NCI-H146 (cell line): Measurements from ENCODE around the gene DPP6.
A peak's percentile ranks its signal among the peaks of the same experiment; 100 is the strongest.
"Not testable (repeated sequence)": the region's sequence is repeated elsewhere in the genome, so short reads cannot be mapped to it uniquely, and the experiment has no call there.

ENCODE experiments used
- DNase-seq: peaks from one replicate; lab custom pipeline; 2025; lab: John Stamatoyannopoulos, UW

Gene DPP6

DNA sequence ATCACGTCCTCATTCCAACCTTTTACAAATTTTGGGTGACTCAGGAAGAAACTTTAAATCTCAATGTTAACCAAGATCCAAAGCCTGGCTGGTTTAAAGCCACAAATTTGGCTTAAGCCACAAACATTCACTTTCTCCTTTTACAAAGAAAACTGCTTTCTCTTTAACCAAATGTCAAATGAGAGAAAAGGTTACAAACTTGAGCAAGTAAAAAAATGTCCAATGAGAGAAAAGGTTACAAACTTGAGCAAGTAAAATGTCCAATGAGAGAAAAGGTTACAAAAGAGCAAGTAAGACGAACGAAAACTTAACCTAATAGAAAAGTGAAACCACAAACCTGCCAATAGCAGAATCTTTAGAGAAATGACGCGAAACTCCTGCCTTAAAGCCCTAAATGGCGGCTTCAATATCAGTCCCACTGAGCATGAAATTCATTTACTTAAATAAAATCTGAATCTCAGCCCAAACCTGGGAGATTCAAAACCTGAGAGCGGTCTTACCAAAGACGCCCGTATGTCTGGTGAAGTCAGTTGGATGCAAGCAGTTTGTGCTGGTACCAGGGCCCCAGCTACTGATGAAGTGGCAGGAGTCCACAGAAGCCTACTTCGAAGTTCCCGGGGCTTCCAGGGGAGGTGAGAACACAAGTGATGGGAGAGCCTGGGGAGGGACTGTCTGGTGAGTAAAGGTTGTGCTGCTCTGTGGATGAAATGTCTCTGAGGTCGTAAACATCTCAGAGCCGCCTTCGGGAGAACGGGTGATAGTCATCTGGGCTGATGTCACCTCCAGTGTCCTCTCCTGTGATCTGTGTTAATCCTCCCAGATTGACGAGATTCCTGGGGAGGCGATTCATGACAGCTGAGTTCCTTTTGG is 876.2 kb downstream of the DPP6 start:
- peak; percentile 39 for DNase-seq

DNA sequence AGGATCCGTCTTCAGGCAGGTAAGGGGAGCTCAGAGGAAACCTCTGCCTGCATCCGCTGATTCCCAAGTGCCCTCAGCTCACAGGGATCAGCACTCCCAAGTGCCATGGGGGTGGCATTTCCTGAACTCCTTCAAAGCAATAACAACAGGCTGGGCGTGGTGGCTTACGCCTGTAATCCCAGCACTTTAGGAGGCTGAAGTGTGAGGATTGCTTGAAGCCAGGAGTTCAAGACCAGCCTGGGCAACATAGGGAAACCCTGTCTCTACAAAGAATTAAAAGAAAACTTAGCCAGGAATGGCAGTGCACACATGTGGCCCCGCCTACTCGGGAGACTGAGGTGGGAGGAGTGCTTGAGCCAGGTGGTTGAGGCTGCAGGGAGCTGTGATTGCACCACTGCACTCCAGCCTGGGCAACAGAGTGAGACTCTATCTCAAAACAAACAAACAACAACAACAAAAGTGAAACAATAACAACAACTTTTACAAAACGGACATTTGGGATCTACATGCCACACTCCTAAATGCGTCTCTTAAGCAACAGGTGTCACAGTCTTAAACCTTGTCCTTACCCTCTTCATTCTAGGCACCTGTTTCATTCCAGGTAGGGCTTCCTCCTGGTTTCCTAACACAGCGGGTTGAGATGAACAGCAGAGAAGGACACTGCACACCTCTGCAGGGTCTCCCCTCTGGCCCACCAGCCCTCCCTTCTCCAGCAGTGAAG is 877.0 kb downstream of the DPP6 start:
- no peak for DNase-seq

- DNase-seq: no peak
Observed at GRCh38 chr7:154931906-154932305, 879.7 kb downstream of the DPP6 start.

- not testable (repeated sequence) for DNase-seq
Observed at GRCh38 chr7:154934353-154934952, 882.3 kb downstream of the DPP6 start.

- DNase-seq: no peak
Observed at GRCh38 chr7:154937837-154938236, 885.6 kb downstream of the DPP6 start.

- DNase-seq: no peak
Observed at GRCh38 chr7:154942691-154943090, 890.5 kb downstream of the DPP6 start.
